Lower leg skin (tissue), 4 donors: ENCODE results near the gene SNRPA. TPM values are rescaled to one million over a fixed set of nuclear protein-coding genes. Genes with fewer than 3 reads are reported as not detected.
A peak's percentile ranks its signal among the peaks of the same experiment; 100 is the strongest.
"Not testable (repeated sequence)": the region's sequence is repeated elsewhere in the genome, so short reads cannot be mapped to it uniquely, and the experiment has no call there.

Source experiments
- DNase-seq, 2 donors: peaks; one replicate each; pipeline ENCODE4 v3.0.0-alpha.2; 2019; ENCODE audit warnings: low spot score in 2 of 2
- H3K4me3 ChIP-seq: fragments of 200-600 bp; sonication (generic); 2 replicates; pipeline ENCODE4 v1.5.1; 2017; ENCODE audit warnings: mild to moderate bottlenecking, low read depth; ENCODE audit not compliant: poor library complexity, severe bottlenecking
- CTCF ChIP-seq, 3 donors: fragments of 450-650 bp; IDR thresholded peaks; one replicate each; pipeline ENCODE4 v1.5.1; 2016; ENCODE audit warnings: antibody characterized with exemption in 3 of 3, mild to moderate bottlenecking in 3 of 3, moderate library complexity in 2 of 3
- POLR2A ChIP-seq, 2 donors: fragments of 450-650 bp; IDR thresholded peaks; one replicate each; pipeline ENCODE4 v1.6.1; 2016 to 2017; ENCODE audit warnings: antibody characterized with exemption in 2 of 2, mild to moderate bottlenecking in 1 of 2, moderate library complexity in 1 of 2
- WGBS, 2 donors: methylation state at CpG; one replicate each; pipeline ENCODE4 v1.1.5; 2018; 5-methylcytosine and 5-hydroxymethylcytosine counted together
- intact Hi-C: fragments of 100-400 bp; cut with DNase I; formaldehyde crosslinking; loops from one replicate; pipeline ENCODE4 v1.15.0; 2023; ENCODE audit warnings: low total_unique reads
- total RNA-seq, 4 donors: library from RNA; depleted of rRNA; stranded (reverse); fragments of >200 nt; gene quantifications; one replicate each; pipeline ENCODE4 v1.1.0, GENCODE V29; 2016

SNRPA gene
- total RNA-seq, 4 donors from 2014 or later = 18.0 to 52.4 (median 44.9) TPM

GRCh38 chr19:40777937-40778705 is 27.1 kb downstream of the SNRPA start, which contains the start of gene RAB4B:
TSS of gene RAB4B (plus strand) at chr19:40778247. CDS start at chr19:40778376, 129 bp downstream.
- TF ChIP-seq CTCF (IDR thresholded peaks at IDR 0.05) = no peak
- no peak for TF ChIP-seq POLR2A (IDR thresholded peaks at IDR 0.05)
- WGBS, 2 donors = 1% methylated on average over 54 to 56 of the region's 56 CpGs
- intact Hi-C loops = no loop called here
- peak; percentile 100 for DNase-seq
- peak within 1 kb of the TSS; percentile 54 for H3K4me3 ChIP-seq

- peak overlapping the region; percentile 54 for H3K4me3 ChIP-seq
- no peak for DNase-seq
- intact Hi-C loops = no loop called here
- 14 to 19% methylated on average over 7 of the region's 7 CpGs for WGBS, 2 donors
- no peak for TF ChIP-seq POLR2A (IDR thresholded peaks at IDR 0.05)
- TF ChIP-seq CTCF (IDR thresholded peaks at IDR 0.05) = no peak
Measured at GRCh38 chr19:40778706-40779284, 27.8 kb downstream of the SNRPA start.

GRCh38 chr19:40780582-40780981 is 29.6 kb downstream of the SNRPA start:
- H3K4me3 ChIP-seq = no peak overlapping the region
- DNase-seq = no peak
- TF ChIP-seq POLR2A (IDR thresholded peaks at IDR 0.05) (no peak), CTCF (IDR thresholded peaks at IDR 0.05) (no peak)
- intact Hi-C loops = no loop called here
- 96 to 97% methylated on average over 5 of the region's 5 CpGs for WGBS, 2 donors

GRCh38 chr19:40781140-40781539 is 30.1 kb downstream of the SNRPA start:
- DNase-seq = no peak
- intact Hi-C loops = no loop called here
- H3K4me3 ChIP-seq = no peak overlapping the region
- TF ChIP-seq POLR2A (IDR thresholded peaks at IDR 0.05) (no peak), CTCF (IDR thresholded peaks at IDR 0.05) (no peak)
- WGBS, 2 donors = 95 to 98% methylated on average over 7 of the region's 7 CpGs

- DNase-seq = no peak
- TF ChIP-seq POLR2A (IDR thresholded peaks at IDR 0.05) (no peak), CTCF (IDR thresholded peaks at IDR 0.05) (no peak)
- no peak overlapping the region for H3K4me3 ChIP-seq
- 93 to 96% methylated on average over 13 to 14 of the region's 14 CpGs for WGBS, 2 donors
- intact Hi-C loops = no loop called here
Measured at GRCh38 chr19:40783711-40784110, 32.7 kb downstream of the SNRPA start.

GRCh38 chr19:40784146-40784545 is 33.1 kb downstream of the SNRPA start:
- DNase-seq, intact Hi-C loops: not testable (repeated sequence)
- 97 to 100% methylated on average over 2 of the region's 2 CpGs for WGBS, 2 donors

More at GRCh38 chr19:40784146-40784545, 33.1 kb downstream of the SNRPA start:
- H3K4me3 ChIP-seq = not testable (repeated sequence)
